Caco-2 (cell line): ENCODE results near the gene ZC3H12C. TPM values are rescaled to one million over a fixed set of nuclear protein-coding genes. Genes with fewer than 3 reads are reported as not detected.
"Not testable (repeated sequence)": the region's sequence is repeated elsewhere in the genome, so short reads cannot be mapped to it uniquely, and the experiment has no call there.

Source experiments
- BruUV-seq: library from RNA; stranded (reverse); fragments of 400-500 nt; replicated peaks from 2 replicates; lab custom pipeline; 2021; lab: Mats Ljungman, UMichigan
- CTCF ChIA-PET: fragments of 300-600 bp; sonication (Branson Sonifier 250); formaldehyde crosslinking; loops from one replicate; lab custom pipeline; 2022; ENCODE audit warnings: antibody characterized with exemption; lab: Charles Lee
- POLR2A ChIA-PET: fragments of 300-600 bp; sonication (Branson Sonifier 250); formaldehyde crosslinking; loops from one replicate; lab custom pipeline; 2022; ENCODE audit warnings: antibody characterized with exemption; lab: Charles Lee
- DNase-seq, 2 experiments: peaks; one replicate each; pipeline versions ENCODE4 v3.0.0 to v3.0.0-alpha.2; 2020 to 2022
- H3K27me3 ChIP-seq: replicated peaks from 2 replicates; pipeline ENCODE4 v1.6.0; 2011; ENCODE audit warnings: low read length; ENCODE audit not compliant: control insufficient read depth, insufficient read depth
- H3K36me3 ChIP-seq: 2 replicates; pipeline ENCODE4 v1.5.1; 2011; ENCODE audit warnings: low read length; ENCODE audit not compliant: control insufficient read depth, insufficient read depth
- H3K4me1 ChIP-seq: fragments of 250-450 bp; sonication (Bioruptor Pico); 2 replicates; pipeline ENCODE4 v1.5.1; 2020; ENCODE audit warnings: mild to moderate bottlenecking
- H3K4me3 ChIP-seq: 2 replicates; pipeline ENCODE4 v1.5.1; 2011; ENCODE audit warnings: low read depth, mild to moderate bottlenecking, control low read depth, low read length
- H3K9me3 ChIP-seq: fragments of 250-450 bp; sonication (Bioruptor Pico); 2 replicates; pipeline ENCODE4 v1.5.1; 2020; ENCODE audit warnings: mild to moderate bottlenecking, moderate library complexity
- H3K27ac Mint-ChIP-seq: one replicate; pipeline ENCODE4 v1.8.0; 2022; ENCODE audit warnings: mixed read lengths; ENCODE audit not compliant: unreplicated experiment
- H3K27me3 Mint-ChIP-seq: one replicate; pipeline ENCODE4 v1.8.0; 2022; ENCODE audit warnings: mixed read lengths; ENCODE audit not compliant: insufficient read depth, unreplicated experiment
- H3K36me3 Mint-ChIP-seq: one replicate; pipeline ENCODE4 v1.8.0; 2022; ENCODE audit warnings: mild to moderate bottlenecking, mixed read lengths; ENCODE audit not compliant: insufficient read depth, unreplicated experiment
- H3K4me1 Mint-ChIP-seq: one replicate; pipeline ENCODE4 v1.8.0; 2022; ENCODE audit warnings: low read depth, mixed read lengths; ENCODE audit not compliant: unreplicated experiment
- H3K4me3 Mint-ChIP-seq: one replicate; pipeline ENCODE4 v1.8.0; 2022; ENCODE audit warnings: mild to moderate bottlenecking, moderate library complexity, mixed read lengths; ENCODE audit not compliant: unreplicated experiment
- H3K9me3 Mint-ChIP-seq: one replicate; pipeline ENCODE4 v1.8.0; 2022; ENCODE audit warnings: mixed read lengths; ENCODE audit not compliant: unreplicated experiment
- intact Hi-C: fragments of 100-400 bp; cut with micrococcal nuclease; formaldehyde crosslinking; loops from one replicate; pipeline ENCODE4 v1.10.0; 2022; ENCODE audit not compliant: unreplicated experiment
- total RNA-seq: library from RNA; stranded (reverse); gene quantifications from 2 replicates; pipeline ENCODE4 v1.2.3, GENCODE V29; 2022
- TF ChIP-seq, protein P1 (sequence below), 2 experiments: fragments of 200-600 bp in 1 of 2; IDR thresholded peaks; 1 replicate in 1 of 2; 2 replicates in 1 of 2; pipeline versions ENCODE4 v1.5.1 to v1.8.0; 2011 to 2022; ENCODE audit warnings: antibody characterized with exemption in 1 of 2, control low read depth in 1 of 2, inconsistent platforms in 1 of 2, low read depth in 1 of 2, low read length in 1 of 2, mild to moderate bottlenecking in 1 of 2, moderate library complexity in 1 of 2; ENCODE audit not compliant: insufficient read depth in 1 of 2, severe bottlenecking in 1 of 2, unreplicated experiment in 1 of 2

ZC3H12C gene
- total RNA-seq, 1 experiment from 2014 or later = 11.7 TPM

DNA sequence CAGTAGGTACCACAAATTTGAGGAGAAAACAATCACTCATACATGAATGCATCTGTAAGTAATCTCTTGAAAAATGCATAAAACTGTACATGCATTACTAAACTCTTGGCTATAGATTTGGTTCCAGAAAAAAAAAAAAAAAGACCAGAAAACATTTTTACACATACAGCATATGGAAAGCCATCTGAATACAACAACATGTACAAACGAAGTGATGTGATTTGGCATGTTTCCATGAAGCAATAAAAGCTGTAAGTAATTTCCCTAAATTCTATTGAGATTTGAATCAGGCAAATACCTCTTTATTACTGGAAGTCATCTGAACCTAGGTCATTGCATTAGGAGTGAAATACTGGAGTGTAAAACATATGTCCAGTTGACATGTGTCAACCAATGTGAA, 31.9 kb upstream of the ZC3H12C start:
- CTCF ChIA-PET = no interaction called here
- no peaks in the 10 kb centered on the region for H3K4me1 Mint-ChIP-seq
- no TSS peak for BruUV-seq
- no peak for DNase-seq
- H3K36me3 Mint-ChIP-seq = no peaks in the 10 kb centered on the region
- Histone ChIP-seq H3K36me3 (no peaks in the 10 kb centered on the region), H3K4me3 (no peak overlapping the region), H3K4me1 (no peaks in the 10 kb centered on the region), H3K9me3 (no peaks in the 10 kb centered on the region), H3K27me3 (no peaks in the 10 kb centered on the region)
- H3K9me3 Mint-ChIP-seq = no peaks in the 10 kb centered on the region
- intact Hi-C loops = no loop called here
- no peak overlapping the region for H3K27ac Mint-ChIP-seq
- POLR2A ChIA-PET = no interaction called here
- TF ChIP-seq, protein P1, sequence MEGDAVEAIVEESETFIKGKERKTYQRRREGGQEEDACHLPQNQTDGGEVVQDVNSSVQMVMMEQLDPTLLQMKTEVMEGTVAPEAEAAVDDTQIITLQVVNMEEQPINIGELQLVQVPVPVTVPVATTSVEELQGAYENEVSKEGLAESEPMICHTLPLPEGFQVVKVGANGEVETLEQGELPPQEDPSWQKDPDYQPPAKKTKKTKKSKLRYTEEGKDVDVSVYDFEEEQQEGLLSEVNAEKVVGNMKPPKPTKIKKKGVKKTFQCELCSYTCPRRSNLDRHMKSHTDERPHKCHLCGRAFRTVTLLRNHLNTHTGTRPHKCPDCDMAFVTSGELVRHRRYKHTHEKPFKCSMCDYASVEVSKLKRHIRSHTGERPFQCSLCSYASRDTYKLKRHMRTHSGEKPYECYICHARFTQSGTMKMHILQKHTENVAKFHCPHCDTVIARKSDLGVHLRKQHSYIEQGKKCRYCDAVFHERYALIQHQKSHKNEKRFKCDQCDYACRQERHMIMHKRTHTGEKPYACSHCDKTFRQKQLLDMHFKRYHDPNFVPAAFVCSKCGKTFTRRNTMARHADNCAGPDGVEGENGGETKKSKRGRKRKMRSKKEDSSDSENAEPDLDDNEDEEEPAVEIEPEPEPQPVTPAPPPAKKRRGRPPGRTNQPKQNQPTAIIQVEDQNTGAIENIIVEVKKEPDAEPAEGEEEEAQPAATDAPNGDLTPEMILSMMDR (IDR thresholded peaks at IDR 0.05; ENCODE audit: insufficient read depth in 1 of 2, low read depth in 1 of 2, low read length in 1 of 2, severe bottlenecking in 1 of 2, unreplicated experiment in 1 of 2) = no peak
- no peak overlapping the region for H3K4me3 Mint-ChIP-seq
- H3K27me3 Mint-ChIP-seq = peaks cover 6% of the 10 kb centered on the region

DNA sequence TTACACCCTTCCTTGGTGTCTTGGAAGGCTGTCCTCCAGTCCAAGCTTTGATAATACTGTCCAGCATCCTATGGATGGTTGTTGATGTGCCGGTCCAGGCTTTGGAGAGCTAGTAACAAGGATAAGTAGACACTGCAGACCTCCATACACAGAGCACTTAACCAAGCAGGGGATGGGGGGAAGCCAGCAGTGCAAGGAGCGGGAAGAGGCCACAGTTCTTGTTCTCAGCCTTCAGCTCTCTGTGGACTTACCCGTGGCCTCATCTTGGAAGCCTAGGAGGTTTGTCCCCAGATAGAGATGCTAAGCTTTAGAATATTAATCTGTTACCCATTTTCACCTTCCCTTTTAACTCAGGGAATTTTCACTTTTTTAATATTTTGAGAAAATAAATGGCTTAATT, 30.9 kb upstream of the ZC3H12C start:
- Mint-ChIP-seq H3K27ac (no peak overlapping the region), H3K9me3 (no peaks in the 10 kb centered on the region), H3K27me3 (peaks cover 6% of the 10 kb centered on the region), H3K4me1 (no peaks in the 10 kb centered on the region), H3K4me3 (no peak overlapping the region), H3K36me3 (no peaks in the 10 kb centered on the region)
- Histone ChIP-seq H3K4me1 (no peaks in the 10 kb centered on the region), H3K27me3 (no peaks in the 10 kb centered on the region), H3K4me3 (no peak overlapping the region), H3K36me3 (no peaks in the 10 kb centered on the region), H3K9me3 (no peaks in the 10 kb centered on the region)
- TF ChIP-seq, protein P1 (IDR thresholded peaks at IDR 0.05; ENCODE audit: insufficient read depth in 1 of 2, low read depth in 1 of 2, low read length in 1 of 2, severe bottlenecking in 1 of 2, unreplicated experiment in 1 of 2) = no peak
- ChIA-PET CTCF (no interaction called here), POLR2A (no interaction called here)
- DNase-seq = no peak
- intact Hi-C loops = no loop called here
- BruUV-seq = no TSS peak

DNA sequence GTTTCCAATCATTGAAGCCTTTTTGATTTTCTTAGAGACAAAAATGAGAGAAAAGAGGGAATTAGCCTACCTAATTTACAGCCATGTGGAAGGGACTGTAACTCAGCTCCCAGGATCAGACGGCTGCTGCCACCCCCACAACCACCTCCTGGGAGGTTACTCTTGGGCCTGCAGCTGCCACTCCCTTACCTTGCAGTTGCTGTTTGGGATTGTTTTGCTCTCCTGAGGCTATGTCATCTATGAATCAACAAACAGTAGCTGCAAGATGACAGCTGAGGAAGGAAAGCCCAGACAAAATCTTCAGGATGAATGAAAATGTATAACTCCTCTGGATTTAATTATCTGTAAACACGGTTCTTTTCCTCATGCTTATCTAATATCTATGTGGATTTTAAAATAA, 28.0 kb upstream of the ZC3H12C start:
- peaks cover 6% of the 10 kb centered on the region for H3K27me3 Mint-ChIP-seq
- no peak for DNase-seq
- H3K9me3 ChIP-seq = no peaks in the 10 kb centered on the region
- no peaks in the 10 kb centered on the region for H3K36me3 ChIP-seq
- ChIA-PET POLR2A (no interaction called here), CTCF (no interaction called here)
- H3K27me3 ChIP-seq = no peaks in the 10 kb centered on the region
- H3K4me3 Mint-ChIP-seq = no peak overlapping the region
- H3K4me3 ChIP-seq = no peak overlapping the region
- H3K36me3 Mint-ChIP-seq = no peaks in the 10 kb centered on the region
- TF ChIP-seq, protein P1 (IDR thresholded peaks at IDR 0.05; ENCODE audit: insufficient read depth in 1 of 2, low read depth in 1 of 2, low read length in 1 of 2, severe bottlenecking in 1 of 2, unreplicated experiment in 1 of 2) = no peak
- no TSS peak for BruUV-seq
- no peaks in the 10 kb centered on the region for H3K4me1 ChIP-seq
- intact Hi-C loops = no loop called here
- H3K9me3 Mint-ChIP-seq = no peaks in the 10 kb centered on the region
- no peak overlapping the region for H3K27ac Mint-ChIP-seq
- no peaks in the 10 kb centered on the region for H3K4me1 Mint-ChIP-seq

DNA sequence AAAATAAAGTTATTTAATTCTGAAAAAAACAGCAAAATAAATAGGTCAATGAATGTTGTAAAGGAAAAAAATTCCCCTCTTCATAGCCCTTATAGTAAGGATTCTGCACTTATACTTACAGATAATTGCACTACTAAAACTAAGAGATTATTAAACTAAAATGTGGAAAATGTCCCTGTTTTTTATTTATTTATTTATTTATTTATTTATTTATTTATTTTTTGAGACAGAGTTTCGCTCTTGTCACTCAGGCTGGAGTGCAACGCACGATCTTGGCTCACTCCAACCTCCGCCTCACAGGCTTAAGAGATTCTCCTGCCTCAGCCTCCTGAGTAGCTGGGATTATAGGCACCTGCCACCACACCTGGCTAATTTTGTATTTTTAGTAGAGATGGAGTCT, 25.2 kb upstream of the ZC3H12C start:
- BruUV-seq, H3K27ac Mint-ChIP-seq, H3K36me3 ChIP-seq, H3K4me3 ChIP-seq, H3K27me3 ChIP-seq, DNase-seq, H3K4me1 ChIP-seq, CTCF ChIA-PET, H3K27me3 Mint-ChIP-seq, POLR2A ChIA-PET, H3K36me3 Mint-ChIP-seq, H3K9me3 ChIP-seq, H3K4me1 Mint-ChIP-seq, intact Hi-C loops, H3K4me3 Mint-ChIP-seq, H3K9me3 Mint-ChIP-seq: not testable (repeated sequence)
